HG02943 (cell line): ENCODE data around the gene NEMP2.
"Not testable (repeated sequence)": the region's sequence is repeated elsewhere in the genome, so short reads cannot be mapped to it uniquely, and the experiment has no call there.

Experiments used
- ATAC-seq: cut with Tn5 transposase; IDR thresholded peaks from one replicate; pipeline ENCODE4 v1.9.1; 2021; ENCODE audit warnings: mild to moderate bottlenecking, low read depth, moderate library complexity; ENCODE audit not compliant: unreplicated experiment

Gene NEMP2

DNA sequence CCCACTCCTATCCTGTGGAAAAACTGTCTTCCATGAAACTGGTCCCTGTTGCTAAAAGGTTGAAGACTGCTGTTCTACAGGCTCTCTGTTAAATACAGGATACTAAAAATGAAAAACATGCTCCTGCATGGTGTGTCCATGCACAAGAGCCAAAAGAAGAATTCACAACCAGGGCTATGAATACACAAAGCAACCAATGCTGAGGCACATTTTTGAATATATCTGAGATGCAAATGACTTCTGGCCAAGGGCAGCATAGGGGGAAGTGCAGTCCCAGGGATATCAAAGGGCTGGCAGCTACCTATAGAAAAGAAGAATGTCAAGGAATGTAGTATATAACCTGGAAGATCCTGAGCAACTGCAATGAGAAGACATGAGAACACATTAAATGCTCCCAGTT lies 6.6 kb downstream of the NEMP2 start:
- no peak for ATAC-seq

DNA sequence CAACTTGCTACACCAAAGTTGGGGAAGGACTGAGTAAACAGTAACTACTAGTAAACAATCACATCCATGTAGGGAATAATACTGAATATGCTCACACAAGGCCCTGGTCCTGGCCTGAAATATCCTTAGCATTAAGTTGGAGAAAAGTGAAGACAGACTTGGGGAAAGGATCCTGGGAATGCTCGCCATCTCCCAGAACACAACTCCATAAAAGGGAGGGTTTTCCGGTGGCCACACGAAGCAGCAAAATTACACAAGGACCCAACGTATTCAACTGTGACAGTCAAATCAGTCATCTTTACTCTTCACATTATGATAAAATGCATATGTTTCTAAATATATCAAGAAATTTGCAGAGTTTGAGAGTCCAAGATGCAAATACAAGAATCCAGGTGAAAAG lies 7.3 kb downstream of the NEMP2 start:
- no peak for ATAC-seq

DNA sequence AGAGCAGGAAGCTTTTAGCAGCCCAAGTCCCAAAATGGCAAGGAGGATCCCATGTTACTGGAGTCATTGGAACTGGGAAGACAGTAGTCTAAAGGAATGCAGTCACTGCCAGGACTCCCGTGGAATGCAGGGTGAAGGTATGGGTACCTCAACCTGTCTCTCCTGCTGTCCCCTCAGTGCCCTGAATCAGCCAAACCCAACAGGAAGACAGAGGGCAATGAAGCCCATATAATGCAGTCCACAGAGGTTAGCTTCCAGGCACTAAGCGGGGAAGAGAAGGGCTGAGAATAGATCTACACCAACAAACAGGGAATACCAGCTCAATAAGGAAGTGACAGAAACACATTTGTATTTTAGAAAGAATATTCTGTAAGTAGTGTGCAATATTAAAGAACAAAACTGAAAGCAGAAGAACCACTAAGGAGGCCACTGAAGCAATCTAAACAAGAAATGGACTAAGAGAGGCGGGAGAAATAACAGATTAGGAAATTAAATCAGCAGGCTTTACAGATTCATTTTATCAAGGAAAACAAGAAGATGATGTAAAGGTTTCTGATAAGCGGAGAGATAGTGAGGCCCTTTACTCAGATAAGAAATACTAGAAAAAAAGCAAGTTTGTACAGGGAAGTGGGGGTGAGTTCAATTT lies 8.3 kb downstream of the NEMP2 start:
- ATAC-seq = no peak

DNA sequence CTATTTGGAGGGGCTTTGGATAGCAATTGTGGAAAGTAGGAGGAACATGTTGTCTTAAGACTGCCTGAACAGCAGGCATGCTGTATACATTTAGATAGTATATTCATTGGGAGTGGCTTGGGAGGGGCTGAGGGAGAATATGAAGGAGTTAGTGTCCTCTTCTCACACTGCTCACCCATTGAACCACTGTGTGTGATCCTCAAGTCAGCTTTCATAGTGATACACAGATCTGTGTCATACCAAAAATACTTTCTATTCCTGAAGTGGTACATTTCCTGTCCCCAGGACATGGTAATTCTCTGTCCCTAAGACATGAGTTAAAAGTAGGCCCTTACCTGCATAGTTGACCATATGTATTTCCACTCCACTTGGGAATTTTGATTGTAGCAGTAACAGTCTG lies 9.6 kb downstream of the NEMP2 start:
- no peak for ATAC-seq

DNA sequence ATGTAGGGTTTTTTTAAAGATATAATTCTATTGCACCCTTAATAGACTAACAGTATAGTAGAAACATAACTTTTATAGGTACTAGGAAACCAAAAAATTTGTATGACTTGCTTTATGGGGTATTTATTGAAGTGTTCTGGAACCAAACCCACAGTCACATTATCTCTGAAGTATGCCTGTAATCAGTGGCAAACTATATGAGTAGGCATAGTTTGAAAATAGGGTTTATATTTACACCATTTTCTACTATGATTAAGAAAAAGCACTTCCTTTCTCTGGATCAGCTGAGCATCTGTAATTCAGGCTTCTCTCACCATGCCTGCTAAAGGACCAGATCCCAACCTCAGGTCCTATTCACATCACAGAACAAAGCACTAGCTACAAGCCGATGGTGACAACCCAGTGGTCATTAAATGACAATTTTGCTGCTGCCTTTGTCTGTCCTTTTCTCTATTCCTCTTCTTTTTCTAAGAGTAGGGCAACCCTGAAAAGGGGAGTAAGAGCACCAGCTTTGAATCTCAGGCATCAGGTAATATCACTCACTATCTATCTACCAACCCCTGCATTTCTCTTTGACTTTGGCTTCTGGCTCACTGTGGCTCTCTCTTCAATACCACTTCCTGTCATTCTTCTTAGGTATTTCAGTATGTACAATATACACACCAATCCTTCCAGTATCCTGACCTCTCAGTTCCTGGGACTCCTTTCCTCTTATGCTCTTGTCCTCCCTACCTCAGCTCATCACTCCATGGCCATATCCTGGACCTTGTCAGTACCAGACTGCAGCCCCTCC lies 14.4 kb downstream of the NEMP2 start:
- no peak for ATAC-seq

DNA sequence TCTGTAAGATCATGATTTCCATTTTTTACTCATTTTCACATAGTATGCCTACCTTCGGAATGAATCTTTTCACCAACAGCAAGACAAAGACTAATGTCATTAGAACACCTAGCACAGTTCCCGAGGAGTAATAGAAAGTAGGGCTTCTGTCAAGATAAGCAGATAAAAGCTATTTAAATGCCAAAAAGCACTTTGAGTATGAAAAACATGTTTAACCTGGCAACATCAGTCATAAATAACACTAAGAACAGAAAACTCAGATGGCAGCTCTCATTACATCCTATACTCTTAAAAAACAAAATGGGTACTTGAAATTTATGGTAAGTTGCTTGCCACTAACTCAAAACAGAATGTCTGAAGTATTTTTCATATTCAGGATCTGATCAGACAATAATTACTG lies 17.1 kb downstream of the NEMP2 start:
- no peak for ATAC-seq

DNA sequence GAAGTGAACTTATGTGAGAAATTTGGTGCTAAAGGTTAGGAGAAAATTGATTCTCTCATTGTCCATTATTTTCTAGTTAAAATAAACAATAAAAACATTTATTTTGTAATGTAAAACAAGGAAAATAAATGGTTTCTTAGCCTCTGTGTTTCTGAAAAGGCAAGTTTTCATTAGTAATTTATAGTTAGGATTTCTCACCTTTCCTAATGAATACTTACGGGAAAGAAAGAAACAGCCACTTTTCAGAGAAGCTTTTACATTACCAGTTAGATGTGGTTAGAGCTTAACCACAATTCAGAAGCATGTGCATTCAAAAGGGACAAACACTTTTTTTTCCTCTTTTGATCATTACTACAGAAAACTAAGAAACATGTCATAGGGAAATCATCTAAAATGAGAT lies 18.8 kb downstream of the NEMP2 start:
- no peak for ATAC-seq

DNA sequence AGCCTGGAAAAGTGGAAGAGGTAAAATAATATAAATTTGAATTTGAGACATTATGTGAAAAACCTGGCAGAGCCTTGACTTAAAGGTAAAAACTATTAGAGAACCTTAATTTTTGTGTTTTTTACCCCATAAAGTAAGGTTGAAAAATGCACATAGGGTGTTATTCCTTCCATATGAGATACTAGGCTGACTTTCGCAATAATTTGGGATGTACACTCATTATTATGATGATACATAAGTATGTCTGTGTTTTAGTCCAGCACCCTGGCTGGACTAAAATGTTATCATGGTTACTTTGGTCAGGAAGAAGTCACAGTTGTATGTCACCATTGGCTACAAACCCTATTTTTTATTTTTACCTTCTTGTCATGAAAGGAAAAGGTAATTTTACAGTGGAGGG lies 19.8 kb downstream of the NEMP2 start:
- ATAC-seq = no peak

DNA sequence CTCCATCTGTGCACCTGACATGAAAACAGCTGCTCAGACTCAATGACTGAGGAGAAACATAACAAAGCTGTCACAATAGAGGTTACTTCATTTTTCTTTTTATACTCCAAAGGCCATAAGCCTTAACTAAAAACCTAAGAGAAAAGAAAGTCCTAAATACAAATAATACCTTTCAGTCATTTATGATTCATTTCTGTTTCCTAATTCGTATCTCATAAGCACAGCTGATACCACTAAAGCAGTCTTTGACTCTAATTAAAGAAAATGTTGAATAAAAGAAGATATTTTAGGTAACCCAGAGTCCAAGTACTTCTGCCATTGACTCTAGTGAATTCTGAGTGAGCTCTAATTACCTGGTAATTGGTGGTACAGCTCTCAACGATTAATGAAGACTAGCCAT lies 20.6 kb downstream of the NEMP2 start:
- ATAC-seq = no peak

DNA sequence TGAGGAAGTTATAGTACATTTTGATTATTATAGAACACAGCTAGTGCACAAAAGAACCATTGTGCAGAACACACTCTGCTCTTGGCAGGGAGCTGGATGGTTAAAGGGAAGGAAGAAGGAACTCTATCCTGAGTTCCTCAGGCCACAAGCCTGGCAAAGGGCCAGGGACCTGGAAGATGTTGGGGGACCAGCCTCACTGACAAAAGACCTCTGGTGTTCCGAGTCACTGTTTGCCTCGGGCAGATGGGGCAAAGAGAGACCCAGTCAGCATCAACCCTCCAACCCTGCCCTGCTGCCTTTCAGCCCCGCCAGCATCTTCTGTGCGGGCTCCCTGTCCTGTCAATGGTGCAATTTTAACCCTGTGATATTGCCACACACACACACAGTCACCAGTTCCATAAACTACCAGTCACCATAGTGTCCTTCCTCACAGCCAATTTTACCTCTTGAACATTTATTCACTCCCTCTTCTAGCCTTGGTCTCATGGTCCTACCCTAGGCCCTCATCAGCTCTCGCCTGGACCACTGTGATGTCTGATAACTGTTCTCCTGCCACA lies 21.9 kb downstream of the NEMP2 start:
- ATAC-seq = no peak

DNA sequence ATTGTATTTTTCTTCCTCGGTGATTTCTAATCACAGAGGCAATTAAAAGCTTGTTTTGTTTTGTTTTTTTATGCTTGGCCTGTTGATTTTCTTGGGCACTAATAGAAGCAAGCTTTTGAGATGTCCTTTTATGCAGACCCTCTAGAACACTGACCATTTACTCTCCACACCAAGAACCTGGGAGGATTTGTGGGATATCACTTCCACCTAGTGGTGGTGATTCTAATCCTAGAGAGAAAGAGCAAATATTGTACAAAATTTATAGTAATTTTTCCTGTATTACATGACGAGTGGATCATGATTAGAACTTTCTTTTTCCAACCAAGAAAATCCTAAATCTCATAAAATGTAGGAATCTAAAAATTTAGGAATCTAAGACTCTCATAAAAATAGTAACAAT lies 23.4 kb downstream of the NEMP2 start:
- ATAC-seq = no peak

DNA sequence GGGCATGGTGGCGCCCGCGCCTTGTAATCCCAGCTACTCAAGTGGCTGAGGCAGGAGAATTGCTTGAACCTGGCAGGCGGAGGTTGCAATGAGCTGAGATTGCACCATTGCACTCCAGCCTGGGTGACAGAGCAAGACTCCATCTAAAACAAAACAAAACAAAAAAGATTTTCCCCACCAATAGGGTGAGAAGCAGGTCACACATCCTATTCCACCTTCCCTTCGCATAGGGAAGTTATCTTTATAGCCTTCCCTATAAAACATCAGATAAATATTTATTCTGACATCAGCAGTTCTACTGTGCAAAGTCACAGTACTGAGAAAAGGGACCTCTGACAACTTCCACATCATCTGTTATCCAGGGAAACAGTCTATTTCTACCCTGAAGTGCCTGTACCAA lies 24.6 kb downstream of the NEMP2 start:
- ATAC-seq = not testable (repeated sequence)

DNA sequence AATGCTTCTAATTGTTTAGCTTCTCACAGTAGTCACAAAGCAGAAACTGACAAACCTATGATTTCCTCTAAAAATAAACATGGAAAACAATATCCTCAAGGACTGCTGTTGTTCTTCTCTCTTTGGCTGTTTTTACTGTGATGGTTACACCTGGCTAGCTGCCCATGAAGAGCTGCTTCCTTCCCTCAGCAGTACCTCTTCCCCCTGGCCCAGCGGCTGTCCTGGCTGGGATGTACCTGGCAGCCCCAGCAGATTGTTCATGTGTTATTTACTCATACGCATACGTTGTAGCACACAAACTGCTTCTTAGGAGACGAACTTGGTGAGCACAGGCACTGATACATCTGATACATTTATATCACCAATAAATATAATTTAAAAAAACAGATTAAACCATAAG lies 27.4 kb downstream of the NEMP2 start:
- ATAC-seq = no peak

DNA sequence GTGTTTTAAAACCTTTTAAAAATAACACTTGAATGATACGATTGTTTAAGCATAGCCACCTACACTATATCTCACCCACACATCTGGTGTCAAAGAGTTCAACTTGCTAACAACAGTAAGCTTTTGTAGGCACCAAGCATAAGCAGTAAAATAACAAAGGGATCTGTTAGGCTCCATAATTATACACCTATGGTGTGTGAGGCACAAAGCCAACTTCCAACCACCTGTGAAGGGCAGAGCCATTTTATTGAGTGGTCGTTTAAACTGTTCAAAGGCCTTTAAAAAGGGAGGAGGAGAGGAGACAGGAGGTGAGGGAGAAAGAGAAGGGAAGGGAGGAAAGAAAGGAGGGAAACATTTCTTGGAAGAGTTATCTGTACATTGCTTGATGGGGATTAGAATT lies 27.9 kb downstream of the NEMP2 start:
- no peak for ATAC-seq

DNA sequence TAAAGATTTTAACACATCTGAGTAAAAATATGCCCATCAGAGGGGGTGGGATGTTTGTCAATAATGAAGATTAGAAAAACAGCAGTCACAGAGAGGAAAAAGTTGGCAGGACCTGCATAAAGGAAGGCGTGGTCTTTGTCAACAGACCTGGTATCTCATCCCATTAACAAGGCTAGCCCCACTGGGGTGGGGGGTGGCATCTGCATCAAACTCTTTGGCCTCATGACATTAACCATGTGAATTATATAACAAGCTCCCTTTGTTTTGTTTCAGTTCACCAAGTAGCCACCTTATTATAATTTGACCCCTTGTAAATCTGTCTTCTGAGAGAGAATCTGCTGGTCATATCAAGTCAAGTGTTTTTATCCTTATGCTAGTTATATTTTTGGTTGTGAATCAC lies 28.8 kb downstream of the NEMP2 start:
- ATAC-seq = no peak

DNA sequence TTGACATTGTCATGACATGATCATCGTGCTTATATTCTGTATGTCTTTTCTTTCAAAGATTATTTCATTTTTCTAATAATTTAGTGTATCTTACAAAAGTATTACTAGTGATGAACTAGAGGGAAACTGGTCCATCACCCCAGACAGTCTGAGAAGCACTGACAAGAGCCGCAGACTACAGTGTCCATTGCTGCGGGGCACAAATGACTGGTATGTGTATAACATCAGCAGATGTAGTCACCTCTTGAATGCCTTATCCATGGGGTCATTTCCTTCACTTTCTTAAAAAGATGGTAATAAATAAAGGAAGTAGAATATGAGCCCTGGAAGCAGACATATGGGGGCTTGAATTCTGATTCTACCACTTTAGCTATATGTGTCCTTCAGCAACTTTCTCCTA lies 29.6 kb downstream of the NEMP2 start:
- no peak for ATAC-seq

DNA sequence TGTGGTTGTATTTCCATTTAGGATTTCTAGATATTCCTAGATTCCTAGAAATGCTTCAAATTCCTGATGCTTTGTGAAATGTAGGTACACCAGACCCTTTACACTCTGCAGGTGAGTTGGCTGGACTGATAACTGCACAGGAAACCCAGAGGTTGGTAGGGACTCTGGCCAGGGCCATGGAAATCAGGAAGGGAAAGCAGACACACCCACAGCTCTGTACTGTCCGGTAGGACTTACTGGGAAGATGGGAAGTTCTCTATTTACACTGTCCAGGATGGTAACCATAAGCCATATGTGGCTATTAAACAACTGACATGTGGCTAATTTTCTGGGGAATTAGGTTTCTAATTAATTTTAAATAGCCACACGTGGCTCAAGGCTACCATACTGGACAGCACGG lies 31.4 kb downstream of the NEMP2 start:
- no peak for ATAC-seq

DNA sequence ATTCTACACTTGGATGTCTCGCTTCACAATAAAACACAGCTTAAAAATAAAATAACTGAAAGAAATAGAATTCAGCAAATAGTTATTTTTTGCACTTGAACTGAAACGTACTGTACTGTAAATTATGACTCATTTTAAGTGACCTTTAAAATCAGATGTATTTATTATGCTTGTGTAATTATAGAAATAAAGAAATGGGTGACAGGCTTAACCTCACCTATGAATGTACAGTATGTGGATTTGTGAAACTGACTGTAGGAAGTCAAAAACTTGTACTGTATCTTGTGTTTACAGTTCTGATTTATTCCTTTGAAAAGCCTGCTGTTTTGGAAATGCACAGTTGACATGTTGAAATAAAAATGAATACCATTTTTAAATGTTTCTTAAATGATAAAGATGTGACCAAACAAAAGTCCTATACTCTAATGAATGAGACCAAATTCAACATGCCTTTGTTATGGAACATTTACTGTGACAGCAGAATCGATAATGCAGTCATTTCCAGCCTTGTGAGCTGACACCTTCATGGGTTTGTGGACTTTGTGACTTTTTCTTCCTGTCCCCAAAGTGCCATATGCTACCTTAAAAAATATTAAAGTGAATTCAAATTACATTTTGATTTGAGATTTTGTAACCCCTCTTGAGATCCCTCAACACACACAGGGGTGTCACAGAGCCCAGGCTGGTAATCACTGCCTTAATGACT lies 32.7 kb downstream of the NEMP2 start:
- no peak for ATAC-seq

DNA sequence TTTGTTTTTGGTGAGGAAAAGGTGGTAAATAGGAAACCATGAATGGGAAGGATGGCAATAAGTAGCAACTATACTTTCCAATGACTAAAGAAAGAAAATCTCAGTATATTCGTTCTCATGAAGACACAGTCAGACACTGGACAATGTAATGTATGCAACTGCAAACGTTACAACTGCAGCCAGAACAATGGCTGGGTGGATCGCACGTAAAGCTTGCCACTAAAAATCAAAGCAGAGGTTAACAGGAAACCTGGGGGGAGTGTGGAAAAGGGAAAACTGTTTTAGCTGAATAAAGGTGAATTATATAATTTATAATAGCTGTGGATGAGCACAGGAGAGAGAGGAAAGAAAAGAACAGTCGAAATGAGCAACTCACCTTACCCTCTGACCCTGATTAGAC lies 33.3 kb downstream of the NEMP2 start:
- ATAC-seq = no peak

DNA sequence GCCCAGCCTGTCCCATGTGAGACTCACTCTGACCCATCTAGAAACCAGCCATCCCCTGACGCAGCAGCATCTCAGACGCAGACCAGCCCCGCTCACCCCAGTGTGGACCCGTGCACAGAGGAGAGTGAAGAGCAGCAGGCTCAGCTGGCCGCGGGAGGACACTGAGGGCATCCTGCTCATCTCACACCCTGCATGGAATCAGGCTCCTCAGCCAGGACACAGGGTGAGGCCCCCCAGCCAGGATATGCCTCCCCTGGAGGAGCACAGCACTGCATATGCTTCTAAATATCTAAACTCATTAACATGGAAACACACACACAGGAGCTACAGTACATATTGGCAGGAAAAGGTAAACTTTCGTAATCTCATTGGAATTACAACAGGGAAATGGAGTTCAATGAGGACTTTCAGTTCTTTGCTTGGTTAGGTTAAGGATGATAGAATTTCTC lies 34.4 kb downstream of the NEMP2 start:
- ATAC-seq = no peak

DNA sequence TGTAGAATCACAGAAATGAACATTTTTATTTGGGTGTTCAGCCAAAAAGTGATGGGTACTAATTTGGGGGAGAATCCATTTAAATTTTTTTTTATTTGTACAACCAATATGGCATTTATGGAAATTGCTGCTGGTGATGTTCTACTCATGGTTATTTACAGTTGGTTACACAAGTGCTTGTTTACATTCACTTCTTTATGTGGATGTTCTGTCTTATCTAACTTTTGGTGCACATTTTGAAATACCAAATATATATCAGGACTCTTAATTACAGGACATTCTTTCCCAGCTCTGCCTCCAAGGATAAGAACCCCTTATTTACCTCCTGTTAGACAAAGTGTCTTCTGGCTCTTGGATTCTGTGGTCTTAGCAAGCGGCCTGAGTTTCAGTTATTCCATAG lies 35.2 kb downstream of the NEMP2 start:
- ATAC-seq = no peak
